Stimulated activated CD8-positive, alpha-beta memory T cell treated with anti-CD3 and anti-CD28 coated beads, Interleukin-15, amount 100 ng/mL, for 24 hours (primary cell): ENCODE data around the gene CAVIN4.

Source experiments
- DNase-seq: peaks from one replicate; pipeline ENCODE4 v3.0.0-alpha.2; 2020; ENCODE audit warnings: low read depth

Gene CAVIN4

DNA sequence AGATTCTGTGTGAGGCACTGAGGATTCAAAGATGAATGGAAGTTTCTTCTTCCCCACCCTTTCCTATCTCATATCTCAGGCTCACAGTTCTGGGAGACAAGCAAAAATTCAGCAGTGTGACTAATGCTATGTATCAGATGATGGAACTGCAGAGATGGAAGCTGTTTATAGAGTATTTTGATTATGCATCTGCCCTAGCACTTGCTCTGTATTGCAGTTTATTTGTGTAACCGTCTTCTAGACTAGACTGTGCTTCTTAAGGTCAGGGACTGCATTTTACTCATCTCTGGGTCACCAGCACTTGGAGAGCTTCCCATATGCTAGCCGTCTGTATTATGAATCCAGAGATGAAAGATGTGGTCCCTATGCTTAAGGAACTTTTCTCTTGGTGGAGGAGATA lies 12.6 kb downstream of the CAVIN4 start:
- no peak for DNase-seq

- DNase-seq: no peak
Measured at GRCh38 chr9:100591139-100591538, 13.3 kb downstream of the CAVIN4 start.

- no peak for DNase-seq
Measured at GRCh38 chr9:100591639-100592412, 13.9 kb downstream of the CAVIN4 start.

GRCh38 chr9:100595391-100596199 lies 17.7 kb downstream of the CAVIN4 start:
- DNase-seq: no peak

DNA sequence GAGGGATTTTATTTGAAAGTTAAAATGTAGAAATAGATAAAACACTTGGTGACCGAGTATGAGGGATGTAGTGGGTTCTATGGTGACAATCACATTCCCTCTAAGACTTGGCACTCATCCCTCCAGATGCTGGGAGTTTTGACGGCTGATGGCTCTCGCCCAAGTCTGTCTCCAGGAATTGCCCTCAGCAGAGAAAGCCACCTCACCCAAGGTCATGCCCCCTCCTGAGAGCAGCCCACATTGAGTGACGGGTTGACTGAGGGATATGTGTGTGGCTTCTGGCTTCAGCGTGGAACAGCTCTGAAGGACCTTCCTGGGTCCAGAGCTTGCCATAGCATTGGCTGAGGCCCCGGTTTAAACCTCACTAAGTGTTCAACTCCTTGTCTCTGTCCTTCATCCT lies 19.4 kb downstream of the CAVIN4 start:
- no peak for DNase-seq

- DNase-seq: peak; percentile 60
Measured at GRCh38 chr9:100598641-100599145, 20.8 kb downstream of the CAVIN4 start.

DNA sequence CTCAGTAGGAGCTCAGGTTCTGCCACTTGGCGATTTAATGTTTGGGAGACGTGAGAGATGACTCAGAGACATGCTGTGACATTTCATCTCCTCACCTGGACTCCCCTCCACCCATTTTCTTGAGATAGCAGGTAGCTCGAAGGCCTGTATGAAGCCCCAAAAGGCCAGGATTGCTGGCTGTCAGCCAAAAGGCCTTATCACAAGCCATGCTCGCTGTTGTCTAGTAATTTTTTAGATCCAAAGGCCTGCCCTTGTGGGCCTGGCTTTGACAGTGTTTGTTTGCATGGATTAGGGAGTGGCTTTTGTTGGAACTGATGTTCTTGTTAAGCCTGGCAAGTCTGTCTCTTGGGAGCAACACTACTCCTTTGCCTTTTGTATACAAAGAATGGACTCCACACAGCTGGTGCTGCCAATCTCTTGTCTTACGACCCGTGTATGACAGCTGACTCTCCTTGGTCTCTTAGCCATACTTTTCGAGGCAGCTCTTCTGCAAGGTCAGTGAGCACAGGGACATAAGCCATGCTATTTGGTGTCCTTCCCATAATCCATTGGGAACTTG lies 22.7 kb downstream of the CAVIN4 start:
- no peak for DNase-seq

GRCh38 chr9:100601216-100601615 lies 23.3 kb downstream of the CAVIN4 start:
- no peak for DNase-seq

DNA sequence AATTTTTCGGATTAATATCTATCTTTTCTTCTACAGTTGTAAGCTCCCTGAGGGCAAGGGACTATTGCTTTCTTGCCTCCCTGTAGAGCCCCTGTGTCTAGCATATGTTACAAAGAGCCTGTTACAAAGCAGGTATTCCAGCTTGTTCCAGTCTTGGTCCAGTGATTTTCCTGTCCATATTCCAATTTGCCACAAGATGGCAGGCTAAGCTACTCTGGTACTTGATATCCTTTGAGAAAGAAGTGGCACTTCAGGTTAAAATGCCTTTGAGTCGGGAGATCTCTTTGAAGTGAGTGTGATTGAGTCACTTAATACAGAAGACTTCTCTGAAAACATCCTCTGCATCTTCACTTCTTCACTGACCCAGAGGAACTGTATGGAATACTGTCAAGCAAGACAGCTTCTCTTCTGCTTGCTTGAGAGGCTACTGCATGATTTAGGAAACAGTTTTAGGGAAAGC lies 24.5 kb downstream of the CAVIN4 start:
- no peak for DNase-seq

GRCh38 chr9:100605405-100605804 lies 27.5 kb downstream of the CAVIN4 start:
- no peak for DNase-seq

DNA sequence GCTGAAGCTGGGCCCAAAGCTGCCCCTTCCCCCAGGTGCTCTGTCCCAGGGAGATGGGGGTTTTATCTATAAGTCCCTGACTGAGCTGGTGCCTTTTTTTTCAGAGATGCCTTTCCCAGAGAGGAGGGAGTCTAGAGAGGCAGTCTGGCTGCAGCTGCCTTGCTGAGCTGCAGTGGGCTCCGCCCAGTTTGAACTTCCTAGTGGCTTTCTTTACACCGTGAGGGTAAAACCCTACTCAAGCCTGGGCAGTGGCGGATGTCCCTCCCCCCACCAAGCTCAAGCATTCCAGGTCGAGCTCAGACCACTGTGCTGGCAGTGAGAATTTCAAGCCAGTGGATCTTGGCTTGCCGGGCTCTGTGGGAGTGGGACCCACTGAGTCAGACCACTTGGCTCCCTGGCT lies 41.3 kb downstream of the CAVIN4 start:
- no peak for DNase-seq

DNA sequence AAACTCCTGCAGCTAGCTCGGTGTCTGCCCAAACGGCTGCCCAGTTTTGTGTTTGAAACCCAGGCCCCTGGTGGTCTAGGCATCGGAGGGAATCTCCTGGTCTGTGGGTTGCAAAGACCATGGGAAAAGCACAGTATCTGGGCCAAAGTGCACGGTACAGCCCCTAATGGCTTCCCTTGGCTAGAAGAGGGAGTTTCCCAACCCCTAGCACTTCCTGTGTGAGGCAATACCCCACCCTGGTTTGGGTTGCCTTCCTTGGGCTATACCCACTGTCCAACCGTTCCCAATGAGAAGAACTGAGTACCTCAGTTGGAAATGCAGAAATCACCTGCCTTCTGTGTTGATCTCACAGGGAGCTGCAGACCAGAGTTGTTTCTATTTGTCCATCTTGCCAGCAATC lies 41.8 kb downstream of the CAVIN4 start:
- DNase-seq: no peak

DNA sequence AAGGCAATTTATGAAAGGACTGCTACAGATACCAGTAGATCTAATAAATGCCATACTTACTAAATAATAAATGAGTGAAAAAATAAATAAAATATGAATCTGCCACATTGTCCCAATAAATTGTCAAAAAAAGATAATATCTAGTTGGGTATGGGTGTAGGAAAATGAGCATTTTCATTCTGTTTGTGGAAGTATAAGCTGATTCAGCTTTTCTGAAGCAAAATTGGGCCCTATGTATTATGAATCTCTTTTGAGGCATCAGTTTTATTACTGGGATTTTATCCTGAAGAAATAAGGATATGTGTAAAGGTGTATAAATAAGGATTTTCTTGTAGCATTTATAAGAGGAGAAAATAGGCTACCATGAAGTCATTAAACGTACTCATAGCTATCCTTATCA lies 46.1 kb downstream of the CAVIN4 start:
- DNase-seq: no peak

- no peak for DNase-seq
Measured at GRCh38 chr9:100626949-100627348, 49.1 kb downstream of the CAVIN4 start.

- DNase-seq: no peak
Measured at GRCh38 chr9:100637787-100638186, 59.9 kb downstream of the CAVIN4 start.
